NCI-H128 (cell line): Measurements from ENCODE around the gene ASIC2.

Experiments
- DNase-seq: peaks from one replicate; lab custom pipeline; 2025; ENCODE audit not compliant: unreplicated experiment; lab: John Stamatoyannopoulos, UW

The ASIC2 gene

DNA sequence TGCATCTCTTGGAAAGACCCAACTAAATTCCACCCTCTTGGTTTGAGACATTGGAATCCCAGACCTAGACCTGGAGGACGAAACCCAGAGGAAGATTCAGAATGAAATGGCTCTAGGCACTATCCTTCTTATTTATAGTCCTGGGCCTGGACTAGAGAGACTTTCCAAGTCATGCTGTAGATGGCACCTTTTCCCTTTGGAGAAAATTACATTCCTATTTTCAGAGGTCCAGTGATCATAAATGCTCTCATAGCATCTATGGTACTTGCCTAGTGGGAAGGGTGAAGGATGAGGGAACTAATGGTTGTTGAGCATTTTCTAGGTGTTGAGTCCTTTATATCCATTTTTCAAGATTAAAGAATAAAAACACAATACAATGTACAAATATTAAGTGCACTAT is 264.3 kb downstream of the ASIC2 start:
- DNase-seq = no peak

DNA sequence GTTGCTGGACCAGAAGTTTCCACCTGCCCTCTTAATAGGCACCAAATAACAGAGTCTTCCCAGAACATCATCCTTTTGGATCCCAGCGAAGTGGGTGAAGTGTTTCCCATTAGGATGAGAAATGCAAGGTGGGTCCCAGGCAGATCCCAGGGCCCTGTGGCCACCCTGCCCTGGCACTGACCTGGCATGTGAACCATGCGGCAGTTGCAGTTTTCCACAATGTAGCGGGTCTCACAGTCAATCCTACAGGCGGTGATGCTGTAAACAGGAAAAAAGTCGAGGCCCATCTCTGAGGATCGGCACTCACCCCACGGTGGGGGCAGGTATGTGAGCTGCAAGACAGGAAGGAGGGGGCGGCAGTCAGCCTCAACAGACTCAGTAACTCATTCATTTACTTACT is 265.0 kb downstream of the ASIC2 start:
- DNase-seq = no peak

DNA sequence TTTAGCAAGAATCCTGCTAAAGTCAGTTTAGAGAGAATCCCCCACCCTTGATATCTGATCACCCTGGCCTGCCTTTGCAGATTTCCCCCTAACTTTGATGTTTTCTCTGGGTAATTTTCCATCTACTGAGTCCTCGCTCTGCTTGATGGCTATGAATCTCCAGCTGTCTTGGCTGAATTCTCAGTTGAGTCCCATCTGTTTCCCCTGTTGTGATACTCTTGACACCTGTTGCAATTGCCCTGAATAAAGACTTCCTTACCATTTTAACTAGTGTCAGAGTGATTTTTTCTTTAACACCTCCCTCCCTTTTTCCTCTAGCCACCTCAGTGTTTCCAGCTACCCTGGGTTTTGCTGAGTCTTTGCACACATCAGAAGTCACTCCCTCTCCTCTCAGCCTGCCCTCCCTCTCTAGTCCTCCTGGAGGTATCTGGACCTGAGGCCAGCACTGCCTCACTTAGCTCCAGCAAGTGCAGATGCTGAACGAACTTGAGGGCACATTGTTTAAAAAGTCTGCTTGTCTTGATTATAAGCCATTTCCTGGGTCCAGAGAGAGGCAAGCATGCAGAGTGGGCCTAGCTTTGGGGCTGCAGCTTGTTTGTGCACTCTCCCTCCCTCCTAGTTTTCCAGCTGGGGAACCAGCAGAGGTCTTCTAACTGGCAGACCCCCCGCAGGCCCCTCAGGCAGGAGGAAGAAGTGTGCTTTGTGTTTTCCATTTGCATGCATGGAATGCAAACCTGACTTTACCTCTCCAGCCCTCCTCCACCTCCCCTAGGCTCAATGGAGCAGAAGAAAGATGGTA is 268.2 kb downstream of the ASIC2 start:
- DNase-seq = no peak

DNA sequence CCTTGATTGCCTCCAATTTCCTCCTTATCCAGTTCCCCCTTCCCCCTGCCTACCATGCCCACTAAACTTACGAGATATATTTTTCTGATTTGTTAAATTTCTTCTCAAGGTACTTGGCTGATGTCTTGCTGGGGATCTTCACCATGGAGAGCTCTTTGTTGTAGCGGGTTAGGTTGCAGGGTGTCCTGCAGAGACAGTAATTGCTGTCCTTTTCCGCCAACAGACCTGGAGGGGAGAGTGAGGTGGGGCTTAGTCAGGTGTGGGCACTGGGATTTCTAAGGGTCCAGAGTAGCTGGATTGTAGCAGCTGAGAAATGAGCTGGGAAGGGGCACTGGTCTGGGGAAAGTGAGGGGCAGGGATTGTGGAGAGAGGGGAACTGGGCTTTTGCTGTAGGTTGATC is 269.3 kb downstream of the ASIC2 start:
- no peak for DNase-seq

DNA sequence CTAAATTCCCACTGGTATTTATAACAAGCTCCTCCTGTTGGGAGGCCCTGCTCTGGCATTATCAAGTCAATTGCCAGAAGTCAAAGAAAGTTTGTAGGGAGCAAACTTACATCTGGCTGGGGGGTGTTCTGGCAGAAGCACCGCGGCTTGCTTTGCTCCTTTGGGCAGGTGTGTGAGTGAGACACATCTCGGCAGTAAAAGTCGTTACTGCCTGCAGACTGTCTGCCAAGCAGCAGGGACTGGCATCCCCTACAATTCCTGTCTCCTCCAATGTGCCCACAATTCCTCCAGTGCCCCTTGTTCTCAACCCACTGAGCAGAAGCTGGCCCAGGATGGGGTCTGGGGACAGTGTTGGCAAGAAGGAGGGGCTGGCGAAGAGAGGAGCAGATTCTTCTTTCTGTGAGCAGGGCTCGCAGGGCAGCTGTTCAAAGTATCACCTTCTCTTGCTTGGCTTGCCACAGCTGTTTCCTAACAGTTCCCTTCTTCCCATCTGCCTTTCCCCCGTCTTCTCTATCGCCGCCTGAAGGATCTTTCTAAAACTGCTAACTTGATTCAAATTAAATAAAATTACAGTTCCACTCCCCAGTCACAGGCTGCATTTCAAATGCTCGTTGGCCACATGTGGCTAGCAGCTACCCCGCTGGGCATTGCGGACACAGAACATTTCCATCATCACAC is 271.2 kb downstream of the ASIC2 start:
- DNase-seq = no peak

DNA sequence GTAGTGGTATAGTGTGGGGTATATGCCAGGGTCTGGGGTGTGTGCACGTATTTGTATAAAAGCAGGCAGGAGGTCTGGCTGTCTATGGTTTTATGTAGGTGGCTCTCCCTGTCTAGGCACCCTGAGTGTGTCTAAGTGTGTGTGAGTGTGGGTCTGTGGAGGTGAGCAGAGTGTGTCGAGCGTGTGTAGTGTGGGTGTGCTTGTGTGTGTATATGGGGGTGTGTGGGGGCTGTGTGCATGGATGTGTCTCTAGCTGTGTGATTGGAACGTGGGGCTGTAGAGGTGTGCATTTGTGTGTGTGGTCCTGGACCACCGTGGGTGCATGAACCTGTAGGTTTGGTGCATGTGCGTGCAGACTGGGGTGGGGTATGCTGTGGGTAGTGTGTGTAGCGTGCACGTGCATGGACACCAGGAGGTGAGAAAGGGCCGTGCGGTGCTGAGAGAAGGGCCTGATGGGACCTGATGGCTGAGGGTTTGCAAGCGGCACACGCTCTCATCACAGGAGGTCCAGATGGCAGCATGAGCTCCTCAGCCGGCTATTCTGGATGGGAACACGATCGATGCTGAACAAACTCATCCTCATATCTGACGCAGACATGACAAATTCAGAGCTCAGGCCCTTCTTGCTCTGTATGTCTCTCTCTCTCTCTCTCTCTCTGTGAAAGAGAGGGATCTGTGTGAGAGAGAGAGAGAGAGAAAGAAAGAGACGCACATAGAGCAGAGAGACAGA is 273.8 kb downstream of the ASIC2 start:
- no peak for DNase-seq

DNA sequence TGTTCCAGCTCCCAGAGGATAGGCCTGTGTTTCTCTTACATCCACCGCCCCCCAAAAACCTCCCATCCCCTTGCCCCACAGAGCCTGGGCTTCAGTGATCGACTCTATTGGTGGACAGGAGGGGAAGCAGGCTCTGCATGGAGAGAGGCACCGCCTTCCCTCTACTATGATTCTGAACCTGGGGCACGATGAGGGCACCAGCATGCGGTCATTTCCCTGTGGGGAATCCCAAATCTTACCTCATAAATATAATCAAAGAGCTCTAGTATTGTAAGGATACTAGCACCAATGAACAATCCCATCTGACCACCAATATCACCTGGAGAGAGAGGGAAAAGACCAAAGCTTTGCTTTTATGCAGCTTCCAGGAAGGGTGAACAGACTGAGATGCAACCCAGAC is 275.7 kb downstream of the ASIC2 start:
- no peak for DNase-seq

DNA sequence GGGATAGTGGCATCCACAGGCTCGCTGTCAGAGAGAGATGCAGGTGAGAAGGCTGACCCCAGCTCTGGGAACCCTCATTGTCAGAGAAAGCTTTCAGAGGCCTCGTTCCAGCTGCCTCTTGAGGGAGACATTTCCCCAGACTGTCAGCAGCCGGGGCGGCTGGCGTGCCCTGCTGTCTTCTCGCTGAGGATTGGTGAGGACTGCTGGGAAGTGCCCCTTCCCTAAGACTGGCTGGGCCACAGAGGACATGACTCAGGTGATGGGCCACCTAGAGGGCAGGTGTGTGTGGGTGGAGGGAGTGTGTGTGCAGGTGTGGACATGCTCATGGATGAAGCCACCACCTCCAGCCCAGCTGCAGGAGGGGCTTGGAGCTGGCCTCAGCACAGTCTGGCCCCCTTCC is 276.2 kb downstream of the ASIC2 start:
- no peak for DNase-seq

DNA sequence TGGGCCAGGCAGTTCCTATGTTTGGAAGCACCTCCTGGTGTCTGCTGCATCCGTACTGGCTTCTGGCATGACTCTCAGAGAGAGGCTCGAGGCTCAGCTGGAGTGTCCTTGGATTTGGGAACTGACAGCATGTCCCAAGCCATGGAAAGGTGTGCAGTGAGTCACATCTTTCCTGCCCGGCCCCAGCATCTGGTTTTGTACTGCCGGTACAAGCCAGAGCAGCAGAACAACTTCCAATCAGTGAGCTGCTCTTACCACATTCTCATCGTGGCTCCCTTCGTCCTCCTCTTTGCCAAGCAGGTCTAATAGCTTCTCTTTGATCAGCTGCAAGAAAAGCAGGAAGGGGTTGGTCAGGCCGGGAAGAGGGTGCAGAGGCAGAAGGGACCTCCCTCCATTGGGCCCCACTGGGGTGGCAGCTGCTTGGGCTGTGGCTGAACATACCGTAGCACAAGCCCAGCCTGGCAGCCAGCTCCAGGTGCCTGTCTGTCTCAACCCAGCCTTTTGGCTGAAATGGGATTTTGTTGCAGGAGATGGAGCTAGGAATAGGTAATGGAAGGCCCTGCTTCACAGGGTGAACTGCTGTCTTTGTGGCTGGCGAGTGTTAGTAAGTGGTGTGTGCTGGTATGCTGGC is 277.3 kb downstream of the ASIC2 start:
- DNase-seq = no peak

DNA sequence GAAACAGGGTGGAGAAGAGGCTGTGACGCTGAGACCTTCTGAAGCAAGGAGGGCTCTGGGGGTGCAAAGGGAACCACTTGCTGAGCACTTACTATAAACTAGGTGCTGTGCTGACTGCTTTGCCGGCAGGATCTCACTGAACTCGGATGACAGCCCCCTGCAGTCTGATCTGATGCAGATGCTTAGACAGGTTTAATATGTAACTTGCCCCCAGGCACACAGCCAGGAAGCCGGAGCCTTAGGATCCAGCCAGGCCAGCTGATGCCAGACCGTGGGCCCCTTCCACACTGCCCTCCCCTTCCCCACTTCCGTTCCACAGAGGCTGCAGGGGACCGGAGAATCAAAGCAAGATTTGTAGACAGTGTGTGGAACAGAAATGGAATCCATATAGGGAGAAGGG is 278.3 kb downstream of the ASIC2 start:
- no peak for DNase-seq

DNA sequence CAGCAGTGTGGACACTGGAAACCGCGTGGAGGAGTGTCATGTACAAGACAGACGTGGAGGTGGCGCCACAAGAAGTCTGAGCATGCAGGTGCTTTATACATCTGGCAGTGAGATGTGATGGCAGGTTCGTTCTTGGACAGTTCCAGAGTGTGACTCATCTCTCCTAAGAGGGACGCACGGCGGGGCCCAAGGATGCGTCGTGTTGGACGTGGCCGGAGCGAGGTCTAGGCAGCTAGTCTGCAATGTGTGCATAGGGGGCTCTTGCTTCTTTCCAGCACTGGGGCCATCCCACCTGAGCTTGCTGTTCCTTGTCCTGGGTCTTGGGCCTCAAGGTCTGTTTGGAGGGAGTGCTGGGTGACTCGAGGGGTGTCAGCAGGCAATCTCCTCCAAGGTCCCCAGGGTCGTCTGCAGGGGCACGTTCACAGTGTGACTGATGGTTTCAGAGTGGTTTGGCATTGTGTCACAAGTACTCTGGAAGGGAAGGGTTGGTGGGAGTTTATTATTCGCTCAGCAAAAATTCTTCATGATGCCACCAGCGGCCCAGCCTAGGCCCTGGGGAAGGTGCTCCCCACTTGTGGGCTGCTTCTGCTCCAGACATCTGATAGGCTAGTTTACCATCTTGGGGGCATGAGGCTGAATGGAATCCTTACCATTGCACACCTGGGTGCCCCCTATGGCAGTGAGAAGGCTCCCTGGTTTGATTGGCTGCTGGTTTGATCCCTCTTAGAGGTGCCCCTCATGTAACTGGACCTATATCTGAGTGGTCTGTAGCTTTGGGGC is 279.3 kb downstream of the ASIC2 start:
- DNase-seq = no peak

DNA sequence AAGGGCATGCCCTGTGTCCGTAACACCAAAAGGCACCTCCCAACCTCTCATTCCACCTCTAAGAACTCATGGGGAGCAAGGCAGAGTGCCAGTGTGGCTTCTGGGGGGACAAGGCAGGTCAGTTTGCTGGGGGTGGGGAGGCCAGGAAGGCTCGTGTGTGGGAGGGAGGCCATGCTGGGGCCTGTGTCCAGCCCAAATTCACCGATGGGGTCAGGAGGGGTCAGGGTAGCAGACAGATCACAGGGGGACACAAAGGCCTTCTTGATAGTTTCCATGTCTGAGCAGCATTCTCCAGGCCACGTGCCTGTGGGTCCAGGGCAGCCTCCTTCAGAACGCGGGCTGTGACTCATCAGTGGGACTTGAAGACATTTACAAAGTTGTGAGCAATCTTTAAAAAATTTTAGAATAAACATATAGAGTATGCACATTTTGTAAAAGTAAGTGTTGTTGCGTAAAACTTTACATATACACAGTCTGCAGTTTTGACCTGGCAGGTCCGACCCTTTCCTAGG is 280.5 kb downstream of the ASIC2 start:
- DNase-seq = no peak

DNA sequence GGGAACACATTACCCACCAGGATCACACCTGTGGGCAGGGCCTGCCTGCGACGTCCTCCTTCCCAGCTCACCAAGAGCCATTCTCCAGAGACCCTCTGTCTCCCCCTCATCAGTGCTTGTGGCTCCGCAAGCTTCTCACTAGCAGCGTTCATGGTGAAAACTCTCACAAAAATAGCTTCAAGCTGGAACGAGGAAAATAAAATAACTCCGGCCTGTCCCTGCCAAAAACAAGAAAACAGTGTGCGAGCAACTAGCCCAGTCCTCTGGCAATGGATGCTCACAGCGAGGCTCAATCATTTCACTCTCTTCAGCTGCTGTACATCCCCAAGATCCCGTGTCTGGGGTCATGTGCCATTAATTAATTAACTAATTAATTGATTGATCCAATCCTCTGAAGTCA is 283.5 kb downstream of the ASIC2 start:
- DNase-seq = no peak

DNA sequence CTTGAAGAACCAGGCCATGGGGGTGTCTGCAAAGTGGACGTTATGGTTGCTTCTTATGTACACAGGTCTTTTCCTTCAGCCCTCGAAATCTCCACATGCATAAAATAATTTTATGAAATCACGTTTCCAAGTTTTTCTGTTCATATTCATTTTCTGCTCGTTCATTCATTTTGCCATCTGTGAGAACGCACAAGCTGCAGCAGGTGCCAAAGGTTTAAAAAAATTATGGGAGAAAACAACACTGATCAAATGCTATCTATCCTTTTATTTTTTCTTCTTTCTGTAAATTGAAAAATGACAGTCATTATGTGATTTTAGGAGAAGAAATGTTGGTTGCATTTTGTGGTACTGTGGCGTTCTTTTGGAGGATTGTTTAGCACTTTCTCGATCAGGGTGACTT is 285.9 kb downstream of the ASIC2 start:
- no peak for DNase-seq

DNA sequence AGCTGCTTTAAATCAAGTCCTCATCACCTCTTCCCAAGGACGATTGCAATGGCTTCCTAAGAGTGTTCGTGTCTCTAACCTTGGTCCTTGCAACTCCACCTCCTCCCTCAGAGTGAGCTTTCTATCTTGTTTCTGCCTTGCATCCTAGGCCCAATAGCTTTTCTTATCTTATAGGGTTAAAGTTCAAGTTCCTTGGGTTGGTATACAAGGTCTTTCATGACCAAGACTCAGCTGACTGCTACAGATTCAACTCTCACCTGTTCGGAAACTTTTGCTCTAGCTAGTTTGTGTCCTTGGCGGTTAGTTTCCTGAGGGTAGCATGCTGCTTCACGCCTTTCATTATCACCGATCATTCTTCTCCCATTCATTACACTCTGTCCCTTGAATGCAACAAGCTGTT is 290.8 kb downstream of the ASIC2 start:
- DNase-seq = no peak

DNA sequence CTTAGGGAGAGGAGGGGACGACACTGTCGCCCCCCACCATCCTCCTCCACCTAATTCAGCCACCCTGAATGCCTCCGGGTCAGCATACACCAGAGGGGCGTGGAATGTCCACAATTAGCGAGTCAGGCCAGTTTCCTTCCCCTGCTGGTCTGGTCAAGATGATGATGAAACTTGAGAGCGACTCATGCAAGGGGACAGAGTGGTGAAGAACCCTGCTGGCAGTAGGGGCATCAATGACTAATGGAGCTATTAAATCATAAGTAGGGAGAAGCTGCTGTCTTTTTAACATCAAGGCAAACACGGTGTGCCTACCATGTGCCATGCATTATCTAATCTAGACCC is 294.2 kb downstream of the ASIC2 start:
- DNase-seq = no peak

DNA sequence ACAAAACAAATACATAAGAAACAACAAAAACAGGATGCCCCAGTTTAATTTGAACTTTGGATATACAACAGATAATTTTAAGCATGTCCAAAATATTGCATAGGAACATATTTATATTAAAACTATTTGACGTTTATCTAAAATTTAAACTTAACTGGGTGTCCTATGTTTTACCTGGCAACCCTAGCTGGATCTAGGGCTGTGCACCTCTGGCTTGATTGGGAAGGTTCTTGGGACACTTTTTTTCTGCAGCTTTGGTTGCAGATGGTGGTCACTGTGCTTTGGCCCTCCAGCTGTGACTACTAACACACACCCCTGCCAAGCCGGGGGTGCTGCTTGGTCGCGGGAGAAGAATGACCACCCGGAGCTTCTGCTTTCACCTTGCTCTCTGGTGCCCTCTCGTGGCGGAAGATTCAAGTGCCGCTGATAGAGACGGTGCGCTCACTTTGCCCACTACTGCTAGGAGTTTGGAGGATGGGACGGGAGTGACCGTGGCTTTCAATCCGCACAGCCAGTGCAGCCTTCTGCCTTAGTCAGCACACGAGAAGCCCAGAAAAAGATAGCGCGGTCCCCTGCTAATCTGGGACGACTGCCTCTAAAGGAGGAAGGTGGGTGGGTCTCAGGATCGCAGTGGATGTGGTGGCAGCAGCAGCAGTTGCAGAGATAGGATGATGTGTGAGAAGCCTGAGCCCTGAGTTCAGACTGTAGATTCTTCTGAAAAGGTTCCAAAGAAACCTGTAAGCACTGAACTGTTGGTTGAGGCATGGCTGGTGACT is 294.8 kb downstream of the ASIC2 start:
- no peak for DNase-seq

DNA sequence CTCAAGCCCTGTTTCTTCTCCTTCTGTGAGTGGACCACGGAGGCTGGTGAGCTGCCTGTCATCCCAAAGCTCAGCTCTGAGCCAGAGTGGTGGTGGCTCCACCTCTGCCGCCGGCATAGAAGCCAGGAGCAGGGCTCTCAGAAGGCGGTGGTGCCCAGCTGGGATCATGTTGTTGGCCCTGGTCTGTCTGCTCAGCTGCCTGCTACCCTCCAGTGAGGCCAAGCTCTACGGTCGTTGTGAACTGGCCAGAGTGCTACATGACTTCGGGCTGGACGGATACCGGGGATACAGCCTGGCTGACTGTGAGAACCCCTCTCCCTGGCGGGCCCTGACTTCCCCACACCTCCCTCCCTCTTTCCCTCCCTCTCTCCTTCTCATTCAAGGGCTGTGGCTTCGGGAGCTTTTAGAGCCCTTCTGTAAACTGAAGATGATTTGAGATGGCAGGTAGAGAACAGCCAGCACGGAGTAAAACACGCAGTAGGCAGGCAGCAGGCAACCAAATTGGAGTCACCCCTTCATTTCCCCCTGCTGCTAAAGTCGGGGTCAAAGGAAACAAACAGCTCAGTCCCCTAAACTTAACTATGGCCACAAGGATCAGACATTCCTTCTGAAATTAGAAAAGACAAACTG is 297.6 kb downstream of the ASIC2 start:
- DNase-seq = no peak

DNA sequence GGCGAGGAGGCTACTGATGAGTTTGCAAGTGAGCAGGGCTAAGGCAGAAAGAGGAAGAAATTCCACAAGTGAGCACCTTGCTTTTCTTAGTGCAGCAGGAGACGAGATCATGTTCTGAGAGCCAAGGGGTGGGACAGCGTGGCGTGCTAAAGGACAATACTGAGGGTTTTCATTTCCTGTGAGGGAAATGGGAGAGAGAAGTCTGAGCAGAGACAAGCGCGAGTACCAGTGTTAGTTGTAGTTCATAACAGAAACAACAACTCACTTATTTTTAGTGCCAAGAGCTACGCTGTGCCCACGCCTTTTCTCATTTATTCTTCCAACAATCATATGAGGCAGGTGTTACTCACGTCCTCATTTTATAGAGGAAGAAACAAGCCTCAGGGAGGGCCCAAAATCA is 299.1 kb downstream of the ASIC2 start:
- DNase-seq = no peak
